ENCODE measurements around the gene USHBP1. TPM values are rescaled to one million over a fixed set of nuclear protein-coding genes. Genes with fewer than 3 reads are reported as not detected.

Gene USHBP1
- total RNA-seq, 6 experiments from 2014 or later, result 0.81 to 3.6 (median 1.7) TPM

DNA sequence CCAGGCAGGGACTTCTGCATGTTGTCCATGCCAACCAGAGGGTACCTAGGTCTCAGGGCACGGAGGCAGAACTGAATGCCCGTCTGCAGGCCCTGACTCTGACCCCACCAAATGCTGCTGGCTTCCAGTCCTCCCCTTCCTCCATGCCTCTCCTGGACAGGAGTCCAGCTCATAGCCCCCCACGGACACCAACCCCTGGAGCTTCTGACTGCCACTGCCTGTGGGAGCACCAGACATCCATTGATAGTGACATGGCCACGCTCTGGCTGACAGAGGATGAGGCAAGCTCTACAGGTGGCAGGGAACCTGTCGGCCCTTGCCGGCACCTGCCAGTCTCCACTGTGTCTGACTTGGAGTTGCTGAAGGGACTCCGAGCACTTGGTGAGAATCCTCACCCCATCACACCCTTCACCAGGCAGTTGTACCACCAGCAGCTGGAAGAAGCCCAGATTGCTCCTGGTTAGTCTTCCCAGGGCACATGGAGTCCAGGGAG, 19.0 kb upstream of the USHBP1 start:
- H3K27ac ChIP-seq, result no peak overlapping the region
- H3K9me3 ChIP-seq, result no peaks in the 10 kb centered on the region
- no peaks in the 10 kb centered on the region for H3K27me3 ChIP-seq
- WGBS (ENCODE audit: insufficient coverage, low coverage, low lambda C conversion rate, missing lambda C conversion rate), result 60% methylated on average over 1 of the region's 7 CpGs
- no peaks in the 10 kb centered on the region for H3K36me3 ChIP-seq
- peaks cover 0 to 14% (median 6%) of the 10 kb centered on the region in 4 donors for H3K4me1 ChIP-seq
- ATAC-seq, result no peak
- no peak for TF ChIP-seq POLR2A (IDR thresholded peaks at IDR 0.05)
- TF ChIP-seq, protein P1, sequence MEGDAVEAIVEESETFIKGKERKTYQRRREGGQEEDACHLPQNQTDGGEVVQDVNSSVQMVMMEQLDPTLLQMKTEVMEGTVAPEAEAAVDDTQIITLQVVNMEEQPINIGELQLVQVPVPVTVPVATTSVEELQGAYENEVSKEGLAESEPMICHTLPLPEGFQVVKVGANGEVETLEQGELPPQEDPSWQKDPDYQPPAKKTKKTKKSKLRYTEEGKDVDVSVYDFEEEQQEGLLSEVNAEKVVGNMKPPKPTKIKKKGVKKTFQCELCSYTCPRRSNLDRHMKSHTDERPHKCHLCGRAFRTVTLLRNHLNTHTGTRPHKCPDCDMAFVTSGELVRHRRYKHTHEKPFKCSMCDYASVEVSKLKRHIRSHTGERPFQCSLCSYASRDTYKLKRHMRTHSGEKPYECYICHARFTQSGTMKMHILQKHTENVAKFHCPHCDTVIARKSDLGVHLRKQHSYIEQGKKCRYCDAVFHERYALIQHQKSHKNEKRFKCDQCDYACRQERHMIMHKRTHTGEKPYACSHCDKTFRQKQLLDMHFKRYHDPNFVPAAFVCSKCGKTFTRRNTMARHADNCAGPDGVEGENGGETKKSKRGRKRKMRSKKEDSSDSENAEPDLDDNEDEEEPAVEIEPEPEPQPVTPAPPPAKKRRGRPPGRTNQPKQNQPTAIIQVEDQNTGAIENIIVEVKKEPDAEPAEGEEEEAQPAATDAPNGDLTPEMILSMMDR (IDR thresholded peaks at IDR 0.05), result no peak
- intact Hi-C loops (cut with DNase I), result loop anchor here (5.0 to 10.0 kb wide), 2 partner anchors 216 to 219 kb away; no protein-coding TSS in a partner anchor
- H3K4me3 ChIP-seq, result no peak overlapping the region
- no peak for DNase-seq

DNA sequence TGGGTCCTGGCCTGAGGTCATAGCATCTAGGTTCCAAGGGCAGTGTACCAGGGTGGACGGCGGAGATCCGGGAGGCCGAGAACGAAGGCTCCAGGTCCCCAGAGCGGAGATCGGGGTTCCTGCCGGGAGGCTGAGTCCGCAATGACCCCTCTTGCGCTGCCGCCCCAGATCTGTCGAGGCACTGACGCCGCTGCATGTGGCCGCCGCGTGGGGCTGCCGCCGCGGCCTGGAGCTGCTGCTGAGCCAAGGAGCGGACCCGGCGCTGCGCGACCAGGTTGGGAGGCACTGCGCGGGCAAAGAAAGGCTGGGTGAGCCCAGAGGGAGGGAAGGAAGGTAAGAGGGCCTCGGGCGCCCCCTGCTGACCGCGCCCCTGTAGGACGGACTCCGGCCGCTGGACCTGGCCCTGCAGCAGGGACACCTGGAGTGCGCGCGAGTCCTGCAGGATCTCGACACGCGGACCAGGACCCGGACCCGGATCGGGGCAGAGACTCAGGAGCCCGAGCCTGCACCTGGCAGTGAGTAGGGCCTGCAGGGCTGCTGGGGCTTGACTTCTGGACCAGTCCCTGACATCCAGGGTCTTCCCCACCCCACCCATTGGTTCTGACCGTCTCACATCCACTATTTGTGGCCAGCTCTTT, 18.1 kb upstream of the USHBP1 start:
- TF ChIP-seq POLR2A (IDR thresholded peaks at IDR 0.05), result no peak
- TF ChIP-seq, protein P1 (IDR thresholded peaks at IDR 0.05), result peak; percentile 93 to 99 (median 94)
- ATAC-seq, result peak; percentile 97 to 100 (median 98)
- Histone ChIP-seq H3K36me3 (peaks cover 0 to 2% (median 0%) of the 10 kb centered on the region in 4 donors), H3K4me1 (peaks cover 0 to 14% (median 6%) of the 10 kb centered on the region in 4 donors), H3K4me3 (peak overlapping the region in 2 of 3 donors; percentile 25 to 38), H3K27me3 (no peaks in the 10 kb centered on the region), H3K9me3 (no peaks in the 10 kb centered on the region), H3K27ac (no peak overlapping the region)
- WGBS (ENCODE audit: insufficient coverage, low coverage, low lambda C conversion rate, missing lambda C conversion rate), result 16% methylated on average over 5 of the region's 45 CpGs
- DNase-seq, result peak; percentile 86 to 89 (median 86)
- intact Hi-C loops (cut with DNase I), result loop anchor here (5.0 to 10.0 kb wide), 2 partner anchors 215 to 218 kb away; no protein-coding TSS in a partner anchor

- peaks cover 0 to 6% (median 0%) of the 10 kb centered on the region in 4 donors for H3K36me3 ChIP-seq
- peaks cover 0 to 14% (median 6%) of the 10 kb centered on the region in 4 donors for H3K4me1 ChIP-seq
- no peaks in the 10 kb centered on the region for H3K9me3 ChIP-seq
- 33% methylated on average over 5 of the region's 75 CpGs for WGBS (ENCODE audit: insufficient coverage, low coverage, low lambda C conversion rate, missing lambda C conversion rate)
- H3K4me3 ChIP-seq, result peak within 1 kb of the TSS; percentile 14 to 38 (median 25)
- DNase-seq (peak; percentile 44 to 63 (median 50)), ATAC-seq (peak in 3 of 4 donors; percentile 13 to 15 (median 14))
- H3K27ac ChIP-seq, result no peak within 1 kb of the TSS
- intact Hi-C loops (cut with DNase I), result loop anchor here (5.0 to 10.0 kb wide), 2 partner anchors 214 to 217 kb away; no protein-coding TSS in a partner anchor
- TF ChIP-seq, protein P1 (IDR thresholded peaks at IDR 0.05), result no peak
- TF ChIP-seq POLR2A (IDR thresholded peaks at IDR 0.05), result no peak
- no peaks in the 10 kb centered on the region for H3K27me3 ChIP-seq
These were observed 17.1 kb upstream of the USHBP1 start, which contains the start of gene ANKLE1 for GRCh38 chr19:17281391-17282304. ANKLE1 (plus strand) TSS chr19:17281901; CDS start chr19:17281921, 20 bp downstream.

GRCh38 chr19:17279436-17279835, 14.9 kb upstream of the USHBP1 start:
- WGBS (ENCODE audit: insufficient coverage, low coverage, low lambda C conversion rate, missing lambda C conversion rate), result 71% methylated on average over 3 of the region's 3 CpGs
- no peaks in the 10 kb centered on the region for H3K9me3 ChIP-seq
- DNase-seq, result no peak
- H3K4me1 ChIP-seq, result peaks cover 0 to 14% (median 6%) of the 10 kb centered on the region in 4 donors
- H3K36me3 ChIP-seq, result peaks cover 0 to 16% (median 0%) of the 10 kb centered on the region in 4 donors
- TF ChIP-seq POLR2A (IDR thresholded peaks at IDR 0.05), result no peak
- TF ChIP-seq, protein P1 (IDR thresholded peaks at IDR 0.05), result no peak
- H3K27ac ChIP-seq, result no peak overlapping the region
- ATAC-seq, result no peak
- intact Hi-C loops (cut with DNase I), result no loop called here
- H3K27me3 ChIP-seq, result no peaks in the 10 kb centered on the region
- H3K4me3 ChIP-seq, result no peak overlapping the region

Measured in right lobe of liver (tissue), 6 donors.